Pancreas (tissue), 10 donors: Measurements from ENCODE around the gene NLRP6. TPM values are rescaled to one million over a fixed set of nuclear protein-coding genes. Genes with fewer than 3 reads are reported as not detected.
"Not testable (repeated sequence)": the region's sequence is repeated elsewhere in the genome, so short reads cannot be mapped to it uniquely, and the experiment has no call there.

Experiments used
- ATAC-seq, 4 donors: fragments of 200-7000 bp; cut with Tn5 transposase; one replicate each; pipeline versions ENCODE4 v1.8.0 to v1.9.1; 2020; ENCODE audit warnings: mild to moderate bottlenecking in 4 of 4, moderate library complexity in 4 of 4
- DNase-seq, 6 donors: peaks; one replicate each; pipeline ENCODE4 v3.0.0-alpha.2; 2020
- FAIRE-seq: peaks from 2 replicates; lab custom pipeline; 2012; peaks lifted over from hg19 to GRCh38; lab: Jason Lieb, UNC
- H3K27ac ChIP-seq, 4 donors: fragments of 200-600 bp; sonication (generic); 1 replicate in 3 of 4; 2 replicates in 1 of 4; pipeline versions ENCODE4 v1.5.0 to v1.8.0; 2020
- H3K27me3 ChIP-seq, 4 donors: fragments of 200-600 bp; one replicate each; pipeline ENCODE4 v1.8.0; 2021
- H3K36me3 ChIP-seq, 3 donors: fragments of 200-600 bp; sonication (generic) in 1 of 3; one replicate each; pipeline versions ENCODE4 v1.5.0 to v1.8.0; 2020 to 2021
- H3K4me1 ChIP-seq, 3 donors: fragments of 200-600 bp; one replicate each; pipeline ENCODE4 v1.8.0; 2021
- H3K4me3 ChIP-seq, 4 donors: fragments of 200-600 bp; sonication (generic) in 2 of 4; one replicate each; pipeline versions ENCODE4 v1.5.0 to v1.8.0; 2020 to 2021
- H3K9me3 ChIP-seq, 4 donors: fragments of 200-600 bp; one replicate each; pipeline ENCODE4 v1.8.0; 2021
- WGBS, 2 donors: extraction: QIAGEN DNeasy Blood & Tissue Kit; methylation state at CpG; one replicate each; pipeline ENCODE4 v1.1.7; 2013; 5-methylcytosine and 5-hydroxymethylcytosine counted together
- intact Hi-C, 3 donors: fragments of 100-400 bp; cut with DNase I; formaldehyde crosslinking; loops; one replicate each; pipeline versions ENCODE4 v1.11.1 to v1.14.2; 2022
- polyA plus RNA-seq, 2 donors: library from polyadenylated mRNA; stranded (reverse); fragments of 200-250 nt; gene quantifications; one replicate each; pipeline ENCODE4 v1.2.3, GENCODE V29; 2013
- total RNA-seq, 6 donors: library from RNA; stranded (reverse); fragmentation: NEBNext Ultra II Directional in 4 of 6; extraction: Animal tissue kit (Norgen Biotek cat#: 25700) in 4 of 6; gene quantifications; one replicate each; pipeline versions ENCODE4 v1.2.1 to v1.2.4, GENCODE V29; 2021 to 2023
- TF ChIP-seq, protein P1 (sequence below), 4 donors: fragments of 200-600 bp; sonication (generic) in 3 of 4; IDR thresholded peaks; one replicate each; pipeline versions ENCODE4 v1.5.0 to v1.8.0; 2021; ENCODE audit warnings: antibody characterized with exemption in 4 of 4
- donor health status: healthy with polysubstance abuse.
- donor health status: DM: no; HTN: no; CAD: no; lungs with moderate emphysema.
- donor health status: DM: no; HTN: no; CAD: no.
- donor health status: control.
- donor health status: control.
- donor health status: Bipolar disorder and iron deficiency.
- donor health status: DM: yes; HTN: yes; CAD: no.
- donor health status: DM: no; HTN: no; CAD: no.
- donor health status: DM: no; HTN: no; CAD: no.
- donor health status: DM: yes; HTN: yes; CAD: no.

NLRP6 gene
- total and polyA plus RNA-seq, 8 donors: 0.05 to 0.23 (median 0.19) TPM; not detected in 2

DNA sequence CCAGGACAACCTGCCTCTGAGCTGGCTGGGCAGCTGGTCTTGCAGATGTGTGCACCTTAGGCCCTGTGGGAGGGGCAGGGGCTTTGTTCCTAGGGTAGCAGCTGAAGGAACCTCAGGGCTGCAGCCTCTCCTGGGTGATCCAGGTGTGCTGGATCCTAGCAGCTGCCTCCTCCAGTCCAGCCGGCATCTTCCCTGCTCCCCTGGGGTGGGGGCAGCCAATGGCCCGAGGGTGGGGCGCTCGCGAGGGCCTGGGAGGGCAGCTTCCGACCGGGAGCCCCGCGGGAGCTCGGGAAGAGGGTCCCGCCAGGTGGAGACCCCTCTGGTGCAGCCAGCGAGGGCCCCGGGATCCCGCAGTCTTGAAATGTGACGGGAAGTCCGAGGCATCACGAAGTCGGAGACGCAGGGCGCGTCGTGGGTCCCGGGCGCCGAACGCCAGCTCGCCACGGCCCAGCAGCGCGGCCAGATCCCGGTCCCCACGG is 37.3 kb downstream of the NLRP6 start:
- FAIRE-seq (no peak), ATAC-seq (no peak), DNase-seq (peak in 3 of 6 donors; percentile 22 to 73 (median 40))
- H3K27ac ChIP-seq: peak overlapping the region in 3 of 4 donors; percentile 7 to 31 (median 18)
- no peaks in the 10 kb centered on the region for H3K27me3 ChIP-seq
- TF ChIP-seq, protein P1, sequence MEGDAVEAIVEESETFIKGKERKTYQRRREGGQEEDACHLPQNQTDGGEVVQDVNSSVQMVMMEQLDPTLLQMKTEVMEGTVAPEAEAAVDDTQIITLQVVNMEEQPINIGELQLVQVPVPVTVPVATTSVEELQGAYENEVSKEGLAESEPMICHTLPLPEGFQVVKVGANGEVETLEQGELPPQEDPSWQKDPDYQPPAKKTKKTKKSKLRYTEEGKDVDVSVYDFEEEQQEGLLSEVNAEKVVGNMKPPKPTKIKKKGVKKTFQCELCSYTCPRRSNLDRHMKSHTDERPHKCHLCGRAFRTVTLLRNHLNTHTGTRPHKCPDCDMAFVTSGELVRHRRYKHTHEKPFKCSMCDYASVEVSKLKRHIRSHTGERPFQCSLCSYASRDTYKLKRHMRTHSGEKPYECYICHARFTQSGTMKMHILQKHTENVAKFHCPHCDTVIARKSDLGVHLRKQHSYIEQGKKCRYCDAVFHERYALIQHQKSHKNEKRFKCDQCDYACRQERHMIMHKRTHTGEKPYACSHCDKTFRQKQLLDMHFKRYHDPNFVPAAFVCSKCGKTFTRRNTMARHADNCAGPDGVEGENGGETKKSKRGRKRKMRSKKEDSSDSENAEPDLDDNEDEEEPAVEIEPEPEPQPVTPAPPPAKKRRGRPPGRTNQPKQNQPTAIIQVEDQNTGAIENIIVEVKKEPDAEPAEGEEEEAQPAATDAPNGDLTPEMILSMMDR (IDR thresholded peaks at IDR 0.05): no peak
- peaks cover 0 to 3% (median 0%) of the 10 kb centered on the region in 3 donors for H3K4me1 ChIP-seq
- H3K9me3 ChIP-seq: no peaks in the 10 kb centered on the region
- 44% methylated on average over 32 of the region's 32 CpGs for WGBS, 2 donors
- peak overlapping the region; percentile 7 to 41 (median 16) for H3K4me3 ChIP-seq
- no peaks in the 10 kb centered on the region for H3K36me3 ChIP-seq
- intact Hi-C loops: no loop called here

GRCh38 chr11:316031-316701 is 38.0 kb downstream of the NLRP6 start:
- DNase-seq (peak in 4 of 6 donors; percentile 33 to 82 (median 62)), ATAC-seq (no peak), FAIRE-seq (no peak)
- peaks cover 0 to 3% (median 0%) of the 10 kb centered on the region in 3 donors for H3K4me1 ChIP-seq
- no peaks in the 10 kb centered on the region for H3K27me3 ChIP-seq
- TF ChIP-seq, protein P1 (IDR thresholded peaks at IDR 0.05): no peak
- WGBS, 2 donors: 16 to 19% methylated on average over 51 to 64 of the region's 64 CpGs
- peak overlapping the region; percentile 7 to 41 (median 16) for H3K4me3 ChIP-seq
- no peaks in the 10 kb centered on the region for H3K36me3 ChIP-seq
- intact Hi-C loops: no loop called here
- no peaks in the 10 kb centered on the region for H3K9me3 ChIP-seq
- peak overlapping the region in 3 of 4 donors; percentile 7 to 31 (median 18) for H3K27ac ChIP-seq

DNA sequence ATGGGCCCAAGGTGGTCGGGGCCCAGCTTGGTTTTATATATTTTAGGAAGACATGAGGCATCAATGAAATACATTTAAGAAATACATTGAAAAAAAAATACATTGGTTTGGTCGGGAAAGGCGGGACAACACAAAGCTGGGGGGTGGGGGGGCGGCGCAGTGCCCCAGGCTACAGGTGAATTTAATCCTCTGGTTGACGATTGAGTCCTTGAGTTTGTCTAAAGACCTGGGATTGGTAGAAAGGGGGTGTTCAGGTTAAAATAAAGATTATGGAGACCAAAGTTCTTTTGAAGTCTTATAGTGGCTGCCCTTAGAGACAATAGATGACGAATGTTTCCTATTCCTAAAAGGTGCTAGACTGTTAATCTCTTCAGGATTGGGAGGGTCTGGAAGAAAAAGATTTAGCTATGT is 38.7 kb downstream of the NLRP6 start:
- H3K4me3 ChIP-seq: peak overlapping the region in 1 of 4 donors; percentile 41
- intact Hi-C loops: no loop called here

GRCh38 chr11:317668-318404 is 39.6 kb downstream of the NLRP6 start:
- H3K4me1 ChIP-seq, H3K27me3 ChIP-seq, H3K27ac ChIP-seq, FAIRE-seq, intact Hi-C loops, H3K9me3 ChIP-seq, H3K36me3 ChIP-seq: not testable (repeated sequence)
- peak in 1 of 6 donors; percentile 53 for DNase-seq
- peak in 1 of 4 donors; percentile 2 for ATAC-seq
- 25 to 43% methylated on average over 8 to 16 of the region's 30 CpGs for WGBS, 2 donors
- H3K4me3 ChIP-seq: peak overlapping the region in 1 of 4 donors; percentile 29

More for the DNA sequence above, 38.7 kb downstream of the NLRP6 start:
- FAIRE-seq: no peak
- peaks cover 0 to 3% (median 0%) of the 10 kb centered on the region in 3 donors for H3K4me1 ChIP-seq
- H3K27ac ChIP-seq: no peak overlapping the region
- no peaks in the 10 kb centered on the region for H3K27me3 ChIP-seq
- no peaks in the 10 kb centered on the region for H3K9me3 ChIP-seq
- H3K36me3 ChIP-seq: no peaks in the 10 kb centered on the region
- ATAC-seq: no peak
- TF ChIP-seq, protein P1 (IDR thresholded peaks at IDR 0.05): no peak
- no peak for DNase-seq
- 63 to 70% methylated on average over 7 of the region's 7 CpGs for WGBS, 2 donors

- 0% methylated on average over 9 to 15 of the region's 79 CpGs for WGBS, 2 donors
- H3K4me1 ChIP-seq, H3K27me3 ChIP-seq, intact Hi-C loops, FAIRE-seq, H3K36me3 ChIP-seq, H3K9me3 ChIP-seq: not testable (repeated sequence)
- Histone ChIP-seq H3K27ac (peak overlapping the region; percentile 33 to 98 (median 72)), H3K4me3 (peak overlapping the region; percentile 20 to 78 (median 46))
- ATAC-seq (peak; percentile 70 to 80 (median 76)), DNase-seq (peak in 1 of 6 donors; percentile 59)
Measured at GRCh38 chr11:318405-319120, 40.4 kb downstream of the NLRP6 start.

DNA sequence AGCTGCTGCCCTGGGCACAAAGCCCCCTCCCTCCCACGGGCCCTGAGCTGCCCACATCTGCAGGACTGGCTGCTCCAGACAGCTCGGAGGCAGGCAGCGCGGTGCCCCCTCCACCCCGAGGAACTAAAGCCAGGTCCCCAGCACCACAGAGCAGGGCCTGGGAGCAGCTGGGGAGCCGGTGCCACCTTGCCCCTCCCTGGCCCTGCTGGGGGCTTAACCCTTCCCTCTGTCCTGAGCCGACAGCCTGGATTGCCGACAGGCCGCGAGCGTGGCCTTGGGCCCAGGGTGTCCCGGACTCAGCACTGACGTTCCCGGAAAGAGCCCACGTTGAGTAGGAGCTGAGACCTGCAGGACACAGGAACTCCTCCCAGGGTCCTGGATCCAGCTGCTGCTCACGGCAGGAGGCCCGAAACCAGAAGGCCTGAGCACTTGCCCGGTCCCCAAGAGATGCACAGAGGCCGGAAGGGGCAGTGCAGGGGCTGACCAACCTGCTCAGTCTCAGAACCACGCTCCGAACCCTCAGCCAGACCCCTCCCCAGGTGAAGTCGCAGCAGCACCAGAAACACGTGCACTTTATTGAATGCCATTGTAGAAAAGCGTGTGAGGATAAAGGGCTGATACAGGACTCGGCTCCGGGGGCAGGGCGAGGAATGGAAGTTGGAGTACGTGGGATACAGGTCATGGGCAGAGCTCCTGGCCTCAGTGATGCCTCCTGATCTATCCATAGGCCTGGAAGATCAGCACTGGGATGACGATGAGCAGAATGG is 41.1 kb downstream of the NLRP6 start:
- DNase-seq (peak in 3 of 6 donors; percentile 42 to 81 (median 70)), ATAC-seq (peak; percentile 59 to 68 (median 63))
- H3K9me3 ChIP-seq, intact Hi-C loops, H3K27me3 ChIP-seq, H3K36me3 ChIP-seq, H3K4me1 ChIP-seq, FAIRE-seq: not testable (repeated sequence)
- peak overlapping the region; percentile 20 to 78 (median 46) for H3K4me3 ChIP-seq
- H3K27ac ChIP-seq: peak overlapping the region; percentile 58 to 98 (median 72)
- 5 to 18% methylated on average over 18 to 20 of the region's 29 CpGs for WGBS, 2 donors

GRCh38 chr11:319888-320273 is 41.7 kb downstream of the NLRP6 start:
- Histone ChIP-seq H3K4me3 (peak overlapping the region; percentile 15 to 78 (median 52)), H3K27ac (peak overlapping the region; percentile 58 to 98 (median 78))
- 19 to 30% methylated on average over 5 to 8 of the region's 10 CpGs for WGBS, 2 donors
- FAIRE-seq, H3K27me3 ChIP-seq, H3K4me1 ChIP-seq, intact Hi-C loops, H3K9me3 ChIP-seq, H3K36me3 ChIP-seq: not testable (repeated sequence)
- ATAC-seq: peak in 3 of 4 donors; percentile 0 to 4 (median 4)
- DNase-seq: peak in 2 of 6 donors; percentile 15 to 48
